T-helper 2 cell (primary cell): ENCODE results near the gene UGT1A1.

Source experiments
- DNase-seq, 5 experiments: peaks; one replicate each; pipeline versions ENCODE4 v3.0.0 to v3.0.0-alpha.2; 2012 to 2022

Gene UGT1A1

GRCh38 chr2:233818639-233819621 is 58.9 kb downstream of the UGT1A1 start:
- no peak for DNase-seq

- no peak for DNase-seq
These were observed 60.1 kb downstream of the UGT1A1 start for GRCh38 chr2:233819884-233820773.

GRCh38 chr2:233820774-233821105 is 60.7 kb downstream of the UGT1A1 start:
- DNase-seq = no peak

GRCh38 chr2:233821196-233821595 is 61.1 kb downstream of the UGT1A1 start:
- no peak for DNase-seq

GRCh38 chr2:233821709-233822100 is 61.6 kb downstream of the UGT1A1 start:
- no peak for DNase-seq

DNA sequence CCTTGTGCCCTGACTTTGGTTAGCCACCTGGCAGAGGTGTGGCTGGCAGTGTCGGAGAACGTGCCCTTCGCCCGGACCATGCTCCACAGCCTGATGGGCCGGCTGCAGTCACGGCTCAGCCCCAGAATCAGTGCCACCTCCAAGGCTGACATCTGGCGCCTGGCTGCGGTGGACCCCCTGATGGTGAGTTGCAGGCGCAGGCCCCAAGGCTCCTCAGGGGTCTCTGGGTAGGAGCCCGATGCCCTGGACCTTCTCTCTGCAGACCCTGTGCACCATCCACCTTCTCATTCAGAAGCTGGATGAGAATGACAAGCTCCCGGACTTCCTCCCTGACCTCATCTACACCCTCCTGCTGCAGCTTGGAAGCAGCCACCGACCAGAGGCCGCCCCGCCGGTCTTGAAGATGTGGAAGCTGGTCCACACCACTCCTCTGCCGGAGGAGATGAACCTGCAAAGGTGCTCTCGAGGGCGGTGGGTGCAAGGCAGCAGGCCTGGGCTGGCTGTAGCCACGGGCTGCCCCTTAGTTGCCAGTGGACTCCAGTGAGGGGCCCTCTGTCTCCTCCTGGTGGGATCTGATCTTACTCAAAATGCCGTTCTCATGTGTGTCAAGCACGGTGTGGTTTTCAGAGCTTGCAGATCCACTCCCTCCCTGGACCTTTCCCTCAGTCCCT is 62.2 kb downstream of the UGT1A1 start:
- no peak for DNase-seq
